Measurements from ENCODE around the gene DNER. TPM values are rescaled to one million over a fixed set of nuclear protein-coding genes. Genes with fewer than 3 reads are reported as not detected.

DNER gene
- polyA plus RNA-seq, 1 of the 3 experiments (the other 2 are of a cell fraction): 1.4 TPM

GRCh38 chr2:229363185-229363814, 351.1 kb downstream of the DNER start:
- Histone ChIP-seq H3K9me2 (no peaks in the 10 kb centered on the region), H3K9ac (no peak overlapping the region), H3K4me3 (ENCODE audit: low read depth in 2 of 2, low read length in 1 of 2) (no peak overlapping the region), H3K36me3 (replicated peaks in 1 of 2; ENCODE audit: control insufficient read depth in 1 of 2, insufficient read depth in 2 of 2, low read length in 1 of 2) (no peaks in the 10 kb centered on the region), H3K27ac (ENCODE audit: low read depth in 2 of 2, low read length in 1 of 2) (no peak overlapping the region), H3K9me3 (no peaks in the 10 kb centered on the region), H2AFZ (ENCODE audit: low read depth) (no peak overlapping the region), H3K4me1 (ENCODE audit: control insufficient read depth in 1 of 2, insufficient read depth in 2 of 2, low read depth in 1 of 2, low read length in 1 of 2) (no peaks in the 10 kb centered on the region), H3K79me2 (ENCODE audit: insufficient read depth) (no peaks in the 10 kb centered on the region), H3K27me3 (ENCODE audit: insufficient read depth) (no peaks in the 10 kb centered on the region), H3F3A (replicated peaks; ENCODE audit: insufficient read depth) (no peaks in the 10 kb centered on the region), H3K4me2 (no peak overlapping the region), H4K20me1 (ENCODE audit: insufficient read depth) (no peaks in the 10 kb centered on the region)
- ChIA-PET POLR2A (no interaction called here), CTCF (interaction anchor here (1.0 kb wide), 1 partner anchor 90 kb away, joined by 4 read pairs; no protein-coding TSS in a partner anchor)
- TF ChIP-seq USF2 (IDR thresholded peaks at IDR 0.05; ENCODE audit: borderline replicate concordance, low read depth, low read length) (no peak), YY1 (IDR thresholded peaks at IDR 0.05; ENCODE audit: low read depth) (no peak), USF1 (IDR thresholded peaks at IDR 0.05; ENCODE audit: borderline replicate concordance, low read depth) (no peak), TAF1 (IDR thresholded peaks at IDR 0.05; ENCODE audit: borderline replicate concordance, low read depth, low read length) (no peak), SMC3 (IDR thresholded peaks at IDR 0.05; ENCODE audit: low read depth, low read length) (no peak), MEF2A (IDR thresholded peaks at IDR 0.05; ENCODE audit: borderline replicate concordance, low read depth) (no peak), CTCF (IDR thresholded peaks at IDR 0.05) (no peak), CHD2 (IDR thresholded peaks at IDR 0.05; ENCODE audit: low read length, partially characterized antibody) (no peak), RXRA (IDR thresholded peaks at IDR 0.05; ENCODE audit: borderline replicate concordance, low read depth) (no peak), NFIC (IDR thresholded peaks at IDR 0.05; ENCODE audit: borderline replicate concordance) (no peak), NRF1 (IDR thresholded peaks at IDR 0.05; ENCODE audit: low read depth, low read length) (no peak), PBX3 (IDR thresholded peaks at IDR 0.05) (no peak), REST (IDR thresholded peaks at IDR 0.05; ENCODE audit: low read depth, low read length) (no peak), RFX5 (IDR thresholded peaks at IDR 0.05; ENCODE audit: low read length) (no peak), FOXJ3 (CRISPR knock-in tag; IDR thresholded peaks at IDR 0.05) (no peak), EP300 (IDR thresholded peaks at IDR 0.05; ENCODE audit: borderline replicate concordance in 1 of 2, low read depth in 1 of 2, low read length in 1 of 2) (no peak), SIN3A (IDR thresholded peaks at IDR 0.05; ENCODE audit: borderline replicate concordance, low read depth, low read length) (no peak), EZH2phosphoT487 (IDR thresholded peaks at IDR 0.05; ENCODE audit: borderline replicate concordance, low read depth) (no peak), FOSL2 (IDR thresholded peaks at IDR 0.05; ENCODE audit: borderline replicate concordance, low read depth) (no peak), RCOR1 (IDR thresholded peaks at IDR 0.05; ENCODE audit: low read length) (no peak)
- 31% methylated on average over 5 of the region's 5 CpGs for WGBS (ENCODE audit: low lambda C conversion rate)
- no peak for DNase-seq
